HS-5 (cell line): ENCODE measurements around the gene SLC44A4.
A peak's percentile ranks its signal among the peaks of the same experiment; 100 is the strongest.
"Not testable (repeated sequence)": the region's sequence is repeated elsewhere in the genome, so short reads cannot be mapped to it uniquely, and the experiment has no call there.

Experiments used
- DNase-seq: peaks from one replicate; pipeline ENCODE4 v3.0.0-alpha.2; 2012; ENCODE audit warnings: low read depth

SLC44A4 gene

GRCh38 chr6:31858707-31859106 lies 20.1 kb downstream of the SLC44A4 start:
- no peak for DNase-seq

- DNase-seq: not testable (repeated sequence)
Measured at GRCh38 chr6:31857774-31858173, 21.0 kb downstream of the SLC44A4 start.

GRCh38 chr6:31851980-31852718 lies 26.6 kb downstream of the SLC44A4 start:
- DNase-seq: not testable (repeated sequence)

- DNase-seq: no peak
Measured at GRCh38 chr6:31851485-31851832, 27.3 kb downstream of the SLC44A4 start.

GRCh38 chr6:31850765-31851484 lies 27.9 kb downstream of the SLC44A4 start:
- no peak for DNase-seq

- DNase-seq: no peak
Measured at GRCh38 chr6:31847276-31847978, 31.4 kb downstream of the SLC44A4 start.

GRCh38 chr6:31844507-31844906 lies 34.3 kb downstream of the SLC44A4 start:
- no peak for DNase-seq

GRCh38 chr6:31842053-31842452 lies 36.7 kb downstream of the SLC44A4 start:
- DNase-seq: no peak

- not testable (repeated sequence) for DNase-seq
Measured at GRCh38 chr6:31839779-31840126, 39.0 kb downstream of the SLC44A4 start.

GRCh38 chr6:31838968-31839367 lies 39.8 kb downstream of the SLC44A4 start:
- no peak for DNase-seq

GRCh38 chr6:31838114-31838553 lies 40.7 kb downstream of the SLC44A4 start:
- DNase-seq: not testable (repeated sequence)

- no peak for DNase-seq
Measured at GRCh38 chr6:31837369-31838113, 41.3 kb downstream of the SLC44A4 start.

- no peak for DNase-seq
Measured at GRCh38 chr6:31836474-31837368, 42.1 kb downstream of the SLC44A4 start.

GRCh38 chr6:31836047-31836473 lies 42.7 kb downstream of the SLC44A4 start:
- DNase-seq: no peak

GRCh38 chr6:31834367-31835250 lies 44.2 kb downstream of the SLC44A4 start:
- peak; percentile 69 for DNase-seq

- DNase-seq: no peak
Measured at GRCh38 chr6:31831350-31832215, 47.2 kb downstream of the SLC44A4 start.

- no peak for DNase-seq
Measured at GRCh38 chr6:31830886-31831335, 47.9 kb downstream of the SLC44A4 start.

GRCh38 chr6:31829633-31830283 lies 49.0 kb downstream of the SLC44A4 start:
- DNase-seq: no peak
